Renal cortical epithelial cell (primary cell): ENCODE data around the gene DRC3. TPM values are rescaled to one million over a fixed set of nuclear protein-coding genes. Genes with fewer than 3 reads are reported as not detected.

Experiments used
- DNase-seq: peaks from one replicate; pipeline ENCODE4 v3.0.0-alpha.2; 2011; ENCODE audit warnings: low read depth
- total RNA-seq: library from RNA; depleted of rRNA; stranded (reverse); fragments of >200 nt; gene quantifications from 2 replicates; pipeline ENCODE4 v1.2.3, GENCODE V29; 2014

The DRC3 gene
- total RNA-seq, 1 donor from 2014 or later, result 6.1 TPM

GRCh38 chr17:18055597-18055996 lies 82.9 kb downstream of the DRC3 start:
- DNase-seq, result no peak

GRCh38 chr17:18056214-18056613 lies 83.6 kb downstream of the DRC3 start:
- DNase-seq, result no peak

GRCh38 chr17:18059283-18059682 lies 86.6 kb downstream of the DRC3 start:
- DNase-seq, result no peak

GRCh38 chr17:18064053-18064452 lies 91.4 kb downstream of the DRC3 start:
- no peak for DNase-seq

GRCh38 chr17:18065546-18065945 lies 92.9 kb downstream of the DRC3 start:
- no peak for DNase-seq

Other genes with a start within 250 kb of the DRC3 start
- 43.9 and 53.0 TPM in 2 replicates for gene SREBF1, start 135.9 kb upstream of the DRC3 start, total RNA-seq
- 15.3 and 58.5 TPM in 2 replicates for gene TOM1L2, start 462 bp upstream of the DRC3 start, total RNA-seq
- gene ATPAF2, start 66.3 kb downstream of the DRC3 start, total RNA-seq, result 15.1 and 17.4 TPM in 2 replicates
- 2.6 and 9.4 TPM in 2 replicates for gene GID4, start 66.5 kb downstream of the DRC3 start, total RNA-seq
- gene DRG2, start 115.1 kb downstream of the DRC3 start, total RNA-seq, result 36.5 and 39.6 TPM in 2 replicates
- 0.45 TPM in 1 of 2 replicates, not detected in the other for gene MYO15A, start 135.9 kb downstream of the DRC3 start, total RNA-seq
- 103 and 124 TPM in 2 replicates for gene ALKBH5, start 211.0 kb downstream of the DRC3 start, total RNA-seq